HEK293T (cell line): ENCODE results near the gene GABRB3.

Experiments
- CTCF ChIA-PET: fragments of 350-600 bp; formaldehyde crosslinking; extraction: SDS; loops from one replicate; lab custom pipeline; 2021; ENCODE audit warnings: antibody characterized with exemption, inconsistent platforms; lab: Yijun Ruan, JAX
- POLR2A ChIA-PET: fragments of 350-600 bp; formaldehyde crosslinking; extraction: SDS; loops from one replicate; lab custom pipeline; 2020; ENCODE audit warnings: antibody characterized with exemption, inconsistent platforms; lab: Yijun Ruan, JAX
- DNase-seq: peaks from one replicate; pipeline ENCODE4 v3.0.0; 2012; ENCODE audit warnings: mixed read lengths; ENCODE audit errors: extremely low spot score
- ARNT ChIP-seq: fragments of 450-650 bp; IDR thresholded peaks from 2 replicates; pipeline ENCODE4 v1.6.1; 2017; ENCODE audit warnings: mild to moderate bottlenecking
- BHLHE40 ChIP-seq: fragments of 450-650 bp; IDR thresholded peaks from 2 replicates; pipeline ENCODE4 v1.6.1; 2016; ENCODE audit warnings: mild to moderate bottlenecking, moderate library complexity, borderline replicate concordance
- CTBP1 ChIP-seq: fragments of 450-650 bp; IDR thresholded peaks from 2 replicates; pipeline ENCODE4 v1.6.1; 2016; ENCODE audit warnings: borderline replicate concordance
- ELF4 ChIP-seq: fragments of 450-650 bp; IDR thresholded peaks from 2 replicates; pipeline ENCODE4 v1.6.1; 2017; ENCODE audit warnings: antibody characterized with exemption
- FOXA1 ChIP-seq: fragments of 450-650 bp; IDR thresholded peaks from 2 replicates; pipeline ENCODE4 v1.6.1; 2016; ENCODE audit warnings: mild to moderate bottlenecking
- FOXK2 ChIP-seq: fragments of 450-650 bp; IDR thresholded peaks from 2 replicates; pipeline ENCODE4 v1.6.1; 2016; ENCODE audit warnings: mild to moderate bottlenecking
- FOXM1 ChIP-seq: fragments of 450-650 bp; IDR thresholded peaks from 2 replicates; pipeline ENCODE4 v1.6.1; 2017; ENCODE audit warnings: mild to moderate bottlenecking, borderline replicate concordance
- HDGF ChIP-seq: fragments of 450-650 bp; IDR thresholded peaks from 2 replicates; pipeline ENCODE4 v1.6.1; 2017; ENCODE audit warnings: antibody characterized with exemption, borderline replicate concordance
- L3MBTL2 ChIP-seq: fragments of 450-650 bp; conservative IDR thresholded peaks from 2 replicates; pipeline ENCODE4 v1.6.1; 2016; ENCODE audit warnings: mild to moderate bottlenecking
- LEF1 ChIP-seq: fragments of 450-650 bp; IDR thresholded peaks from 2 replicates; pipeline ENCODE4 v1.6.1; 2017; ENCODE audit warnings: mild to moderate bottlenecking, borderline replicate concordance
- NFRKB ChIP-seq: fragments of 450-650 bp; IDR thresholded peaks from 2 replicates; pipeline ENCODE4 v1.6.1; 2016; ENCODE audit warnings: mild to moderate bottlenecking, moderate library complexity
- SP1 ChIP-seq: fragments of 450-650 bp; IDR thresholded peaks from 2 replicates; pipeline ENCODE4 v1.6.1; 2017
- SUZ12 ChIP-seq: fragments of 450-650 bp; IDR thresholded peaks from 2 replicates; pipeline ENCODE4 v1.6.1; 2016; ENCODE audit warnings: mild to moderate bottlenecking
- TARDBP ChIP-seq: fragments of 450-650 bp; IDR thresholded peaks from 2 replicates; pipeline ENCODE4 v1.6.1; 2016
- ZNF384 ChIP-seq: fragments of 450-650 bp; IDR thresholded peaks from 2 replicates; pipeline ENCODE4 v1.6.1; 2016
- TF ChIP-seq, protein P1 (sequence below): fragments of 450-650 bp; IDR thresholded peaks from 2 replicates; pipeline ENCODE4 v1.6.1; 2016

GABRB3 gene

DNA sequence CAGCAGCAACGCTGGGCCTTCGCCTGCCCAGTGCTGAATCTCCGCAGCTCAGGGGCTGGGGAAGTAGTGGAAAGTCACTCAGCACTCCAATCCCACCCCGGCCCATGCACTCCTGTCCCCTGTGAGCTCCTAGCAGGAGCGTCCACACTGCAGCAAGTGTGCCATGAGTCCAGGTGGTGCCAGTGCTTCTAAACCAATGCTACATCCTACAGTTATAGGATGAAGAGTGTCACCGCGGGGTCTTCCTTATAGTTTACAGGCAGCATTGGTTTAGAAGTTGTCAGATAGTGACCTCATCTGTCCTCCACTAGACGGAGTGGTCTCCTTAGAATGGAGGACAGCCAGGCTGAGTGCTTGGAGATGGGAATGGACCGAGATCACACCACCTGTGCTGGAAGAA, 221.4 kb downstream of the GABRB3 start:
- POLR2A ChIA-PET, result no interaction called here

DNA sequence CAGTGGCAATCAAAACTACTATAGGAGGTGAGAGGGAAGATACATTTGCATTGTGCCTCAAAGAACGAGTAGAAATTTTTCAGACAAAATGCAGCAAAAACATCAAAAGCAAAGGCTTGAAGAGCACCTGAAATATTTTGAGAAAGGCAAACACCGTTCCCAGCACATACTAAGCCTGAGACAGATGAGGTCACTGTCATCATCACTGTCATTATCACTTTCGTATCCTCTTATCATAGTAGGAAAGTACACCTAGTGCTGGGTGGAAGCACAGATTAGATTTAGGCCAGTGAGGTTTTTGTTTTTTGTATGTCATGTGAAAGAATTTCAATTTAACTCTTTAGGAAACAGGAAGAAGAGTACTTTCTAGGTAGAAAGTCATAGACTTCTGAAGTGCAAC, 222.0 kb downstream of the GABRB3 start:
- POLR2A ChIA-PET, result no interaction called here
- TF ChIP-seq CTBP1 (no peak), LEF1 (no peak), SUZ12 (no peak), ELF4 (no peak), FOXM1 (no peak), NFRKB (no peak), ARNT (no peak), FOXK2 (no peak), FOXA1 (no peak), SP1 (no peak), HDGF (no peak), BHLHE40 (no peak), ZNF384 (no peak), TARDBP (no peak)
- TF ChIP-seq, protein P1, sequence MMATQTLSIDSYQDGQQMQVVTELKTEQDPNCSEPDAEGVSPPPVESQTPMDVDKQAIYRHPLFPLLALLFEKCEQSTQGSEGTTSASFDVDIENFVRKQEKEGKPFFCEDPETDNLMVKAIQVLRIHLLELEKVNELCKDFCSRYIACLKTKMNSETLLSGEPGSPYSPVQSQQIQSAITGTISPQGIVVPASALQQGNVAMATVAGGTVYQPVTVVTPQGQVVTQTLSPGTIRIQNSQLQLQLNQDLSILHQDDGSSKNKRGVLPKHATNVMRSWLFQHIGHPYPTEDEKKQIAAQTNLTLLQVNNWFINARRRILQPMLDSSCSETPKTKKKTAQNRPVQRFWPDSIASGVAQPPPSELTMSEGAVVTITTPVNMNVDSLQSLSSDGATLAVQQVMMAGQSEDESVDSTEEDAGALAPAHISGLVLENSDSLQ, result no peak
- CTCF ChIA-PET, result no interaction called here
- DNase-seq, result no peak

More for the DNA sequence above, 221.4 kb downstream of the GABRB3 start:
- no peak for TF ChIP-seq SUZ12
- no peak for TF ChIP-seq FOXA1
- TF ChIP-seq FOXK2, result no peak
- TF ChIP-seq ELF4, result no peak
- no peak for TF ChIP-seq L3MBTL2
- no peak for TF ChIP-seq TARDBP
- TF ChIP-seq, protein P1, result no peak
- TF ChIP-seq HDGF, result no peak
- TF ChIP-seq FOXM1, result no peak
- no peak for TF ChIP-seq CTBP1
- TF ChIP-seq BHLHE40, result no peak
- no peak for TF ChIP-seq ZNF384
- no peak for TF ChIP-seq SP1
- no peak for TF ChIP-seq NFRKB
- no peak for TF ChIP-seq LEF1
- no peak for TF ChIP-seq ARNT
- CTCF ChIA-PET, result no interaction called here
- DNase-seq, result no peak

DNA sequence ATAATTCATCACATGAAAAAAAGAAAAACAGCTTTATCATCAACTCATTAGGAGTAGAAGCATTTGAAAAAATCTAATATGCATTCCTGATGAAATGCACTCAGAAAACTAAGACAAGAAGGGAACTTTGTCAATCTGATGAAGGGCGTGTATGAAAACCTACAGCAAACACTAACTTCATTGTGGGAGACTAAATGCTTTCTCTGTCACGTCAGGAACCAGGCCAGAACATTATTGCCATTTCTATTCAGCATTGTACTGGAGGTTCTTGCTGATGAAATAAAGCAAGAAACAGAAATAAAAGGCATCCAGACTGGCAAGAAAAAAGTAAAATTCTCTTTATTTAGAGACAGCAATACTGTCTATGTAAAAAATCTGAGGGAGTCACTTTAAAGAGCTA, 235.2 kb downstream of the GABRB3 start:
- CTCF ChIA-PET, result no interaction called here
- TF ChIP-seq, protein P1, result no peak
- TF ChIP-seq ZNF384, result no peak
- POLR2A ChIA-PET, result no interaction called here
- DNase-seq, result no peak

DNA sequence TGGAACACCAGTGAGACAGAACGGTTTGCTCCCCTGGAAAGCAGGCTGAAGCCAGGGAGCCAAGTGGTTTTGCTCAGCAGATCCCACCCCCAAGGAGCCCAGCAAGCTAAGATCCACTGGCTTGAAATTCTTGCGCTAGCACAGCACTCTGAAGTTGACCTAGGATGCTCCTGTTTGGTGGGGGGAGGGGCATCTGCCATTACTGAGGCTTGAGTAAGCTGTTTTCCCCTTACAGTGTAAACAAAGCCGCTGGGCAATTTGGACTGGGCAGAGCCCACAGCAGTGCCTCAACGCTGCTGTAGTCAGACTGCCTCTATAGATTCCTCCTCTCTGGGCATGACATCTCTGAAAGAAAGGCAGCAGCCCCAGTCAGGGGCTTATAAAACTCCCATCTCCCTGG, 241.4 kb downstream of the GABRB3 start:
- TF ChIP-seq ZNF384 (no peak), ARNT (no peak)
- DNase-seq, result no peak
- POLR2A ChIA-PET, result no interaction called here
- CTCF ChIA-PET, result no interaction called here

DNA sequence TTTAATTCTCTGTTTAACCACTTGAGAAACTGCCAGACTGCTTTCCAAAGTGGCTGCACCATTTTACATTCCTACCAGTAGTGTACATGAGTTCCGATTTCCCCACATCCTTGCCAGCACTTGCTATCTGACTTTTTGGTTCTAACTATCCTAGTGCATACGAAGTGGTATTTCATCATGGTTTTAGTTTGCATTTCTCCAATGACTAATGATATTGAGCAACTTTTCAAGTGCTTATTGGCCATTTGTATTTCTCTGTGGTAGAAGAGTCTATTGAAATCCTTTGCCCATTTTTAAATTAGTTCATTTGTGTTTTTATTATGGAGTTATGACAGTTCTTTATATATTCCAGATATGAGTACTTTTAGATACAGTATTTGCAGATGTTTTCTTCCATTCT, 247.8 kb downstream of the GABRB3 start:
- ChIA-PET POLR2A (no interaction called here), CTCF (no interaction called here)
- no peak for DNase-seq
- no peak for TF ChIP-seq FOXA1
- no peak for TF ChIP-seq BHLHE40
- TF ChIP-seq TARDBP, result no peak
- no peak for TF ChIP-seq FOXM1
- no peak for TF ChIP-seq ELF4
- no peak for TF ChIP-seq ZNF384
- no peak for TF ChIP-seq L3MBTL2
- TF ChIP-seq CTBP1, result no peak
- TF ChIP-seq SP1, result no peak
- TF ChIP-seq FOXK2, result no peak
- no peak for TF ChIP-seq NFRKB
- TF ChIP-seq ARNT, result no peak
- TF ChIP-seq, protein P1, result no peak
- TF ChIP-seq HDGF, result no peak
- no peak for TF ChIP-seq LEF1
- TF ChIP-seq SUZ12, result no peak

DNA sequence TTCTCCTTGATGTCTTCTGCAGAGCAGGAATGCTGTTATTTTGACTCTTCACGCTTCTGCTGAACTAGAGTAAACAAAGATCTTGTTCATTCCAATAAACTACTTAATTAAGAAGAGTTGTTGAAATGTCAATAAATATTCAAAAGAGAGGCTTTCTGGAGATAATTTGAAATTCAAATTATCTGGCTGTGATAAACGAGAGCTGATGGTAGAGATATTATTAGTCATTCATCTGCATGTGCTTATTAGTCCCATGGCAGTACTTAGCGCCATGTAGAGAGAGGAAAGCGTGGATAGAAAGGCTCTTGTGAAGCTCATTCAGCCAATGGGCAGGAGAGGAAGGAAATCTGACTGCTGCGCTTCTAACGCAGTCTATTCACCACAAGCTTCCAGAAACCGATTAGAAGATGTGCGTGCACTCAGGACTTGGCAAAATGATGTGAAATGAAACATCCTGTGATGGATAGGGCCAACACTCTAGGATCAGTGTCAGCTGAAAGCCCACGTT, 251.1 kb downstream of the GABRB3 start:
- no peak for TF ChIP-seq FOXM1
- no peak for TF ChIP-seq BHLHE40
- no peak for TF ChIP-seq NFRKB
- no peak for TF ChIP-seq ELF4
- TF ChIP-seq SP1, result no peak
- TF ChIP-seq L3MBTL2, result no peak
- TF ChIP-seq FOXK2, result no peak
- TF ChIP-seq, protein P1, result no peak
- no peak for TF ChIP-seq CTBP1
- no peak for TF ChIP-seq TARDBP
- no peak for TF ChIP-seq LEF1
- no peak for TF ChIP-seq ARNT
- no peak for TF ChIP-seq HDGF
- no peak for TF ChIP-seq FOXA1
- TF ChIP-seq ZNF384, result no peak
- no peak for TF ChIP-seq SUZ12

More for the DNA sequence above, 251.1 kb downstream of the GABRB3 start:
- no peak for DNase-seq
- ChIA-PET POLR2A (no interaction called here), CTCF (no interaction called here)
